GM23338 (cell line): ENCODE results near the gene OMA1.

Source experiments
- CREB1 ChIP-seq: fragments of 250-450 bp; sonication (Bioruptor Pico); IDR thresholded peaks from 2 replicates; pipeline ENCODE4 v1.5.0; 2020; ENCODE audit warnings: low read depth, mild to moderate bottlenecking, moderate library complexity
- EZH2 ChIP-seq: fragments of 200-600 bp; sonication (generic); IDR thresholded peaks from one replicate; pipeline ENCODE4 v1.8.0; 2017; ENCODE audit warnings: antibody characterized with exemption, mild to moderate bottlenecking, low read depth; ENCODE audit not compliant: unreplicated experiment
- EZH2phosphoT487 ChIP-seq: fragments of 200-600 bp; sonication (generic); IDR thresholded peaks from one replicate; pipeline ENCODE4 v1.8.1; 2018; ENCODE audit warnings: antibody characterized with exemption; ENCODE audit not compliant: unreplicated experiment
- NANOG ChIP-seq: IDR thresholded peaks from 2 replicates; pipeline ENCODE4 v1.6.1; 2016; ENCODE audit warnings: antibody characterized with exemption, borderline replicate concordance
- POLR2AphosphoS5 ChIP-seq: IDR thresholded peaks from 2 replicates; pipeline ENCODE4 v1.6.1; 2016; ENCODE audit warnings: antibody characterized with exemption, low read depth
- TF ChIP-seq, protein P1 (sequence below), 2 experiments: fragments of 200-600 bp in 1 of 2; sonication (generic) in 1 of 2; conservative IDR thresholded peaks; 2 replicates each; pipeline versions ENCODE4 v1.5.1 to v1.6.1; 2016 to 2017; ENCODE audit warnings: antibody characterized with exemption in 2 of 2, low read depth in 2 of 2, mild to moderate bottlenecking in 2 of 2, moderate library complexity in 1 of 2
- TF ChIP-seq, protein P2 (sequence below): IDR thresholded peaks from one replicate; pipeline ENCODE4 v1.6.1; 2018; ENCODE audit warnings: antibody characterized with exemption; ENCODE audit not compliant: unreplicated experiment
- TF ChIP-seq, protein P3 (sequence below): IDR thresholded peaks from 2 replicates; pipeline ENCODE4 v1.6.1; 2016; ENCODE audit warnings: antibody characterized with exemption

DNA sequence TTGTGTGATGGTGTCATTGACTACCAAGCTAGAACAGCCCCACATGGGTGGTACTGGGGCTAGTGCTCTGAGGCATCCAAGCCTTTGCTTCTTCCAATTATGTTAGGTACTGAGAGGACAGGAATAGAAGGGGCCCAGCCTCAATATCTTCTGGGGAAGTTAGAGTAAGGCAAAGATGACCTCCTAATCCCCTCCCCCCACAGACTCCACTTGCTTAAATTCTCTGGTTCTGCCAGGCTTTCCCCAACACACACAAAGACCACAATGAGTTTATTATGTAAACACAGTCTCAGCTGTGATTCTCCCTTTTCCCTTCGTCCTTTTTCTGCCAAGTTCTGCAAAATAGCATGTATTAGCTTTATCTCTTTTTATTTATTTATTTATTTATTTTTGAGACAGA, 33.7 kb upstream of the OMA1 start:
- TF ChIP-seq POLR2AphosphoS5 (no peak), EZH2phosphoT487 (no peak), EZH2 (no peak), NANOG (no peak), CREB1 (no peak)
- TF ChIP-seq, protein P1, sequence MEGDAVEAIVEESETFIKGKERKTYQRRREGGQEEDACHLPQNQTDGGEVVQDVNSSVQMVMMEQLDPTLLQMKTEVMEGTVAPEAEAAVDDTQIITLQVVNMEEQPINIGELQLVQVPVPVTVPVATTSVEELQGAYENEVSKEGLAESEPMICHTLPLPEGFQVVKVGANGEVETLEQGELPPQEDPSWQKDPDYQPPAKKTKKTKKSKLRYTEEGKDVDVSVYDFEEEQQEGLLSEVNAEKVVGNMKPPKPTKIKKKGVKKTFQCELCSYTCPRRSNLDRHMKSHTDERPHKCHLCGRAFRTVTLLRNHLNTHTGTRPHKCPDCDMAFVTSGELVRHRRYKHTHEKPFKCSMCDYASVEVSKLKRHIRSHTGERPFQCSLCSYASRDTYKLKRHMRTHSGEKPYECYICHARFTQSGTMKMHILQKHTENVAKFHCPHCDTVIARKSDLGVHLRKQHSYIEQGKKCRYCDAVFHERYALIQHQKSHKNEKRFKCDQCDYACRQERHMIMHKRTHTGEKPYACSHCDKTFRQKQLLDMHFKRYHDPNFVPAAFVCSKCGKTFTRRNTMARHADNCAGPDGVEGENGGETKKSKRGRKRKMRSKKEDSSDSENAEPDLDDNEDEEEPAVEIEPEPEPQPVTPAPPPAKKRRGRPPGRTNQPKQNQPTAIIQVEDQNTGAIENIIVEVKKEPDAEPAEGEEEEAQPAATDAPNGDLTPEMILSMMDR (conservative IDR thresholded peaks at IDR 0.05; ENCODE audit: low read depth in 2 of 2), result no peak
- TF ChIP-seq, protein P2, sequence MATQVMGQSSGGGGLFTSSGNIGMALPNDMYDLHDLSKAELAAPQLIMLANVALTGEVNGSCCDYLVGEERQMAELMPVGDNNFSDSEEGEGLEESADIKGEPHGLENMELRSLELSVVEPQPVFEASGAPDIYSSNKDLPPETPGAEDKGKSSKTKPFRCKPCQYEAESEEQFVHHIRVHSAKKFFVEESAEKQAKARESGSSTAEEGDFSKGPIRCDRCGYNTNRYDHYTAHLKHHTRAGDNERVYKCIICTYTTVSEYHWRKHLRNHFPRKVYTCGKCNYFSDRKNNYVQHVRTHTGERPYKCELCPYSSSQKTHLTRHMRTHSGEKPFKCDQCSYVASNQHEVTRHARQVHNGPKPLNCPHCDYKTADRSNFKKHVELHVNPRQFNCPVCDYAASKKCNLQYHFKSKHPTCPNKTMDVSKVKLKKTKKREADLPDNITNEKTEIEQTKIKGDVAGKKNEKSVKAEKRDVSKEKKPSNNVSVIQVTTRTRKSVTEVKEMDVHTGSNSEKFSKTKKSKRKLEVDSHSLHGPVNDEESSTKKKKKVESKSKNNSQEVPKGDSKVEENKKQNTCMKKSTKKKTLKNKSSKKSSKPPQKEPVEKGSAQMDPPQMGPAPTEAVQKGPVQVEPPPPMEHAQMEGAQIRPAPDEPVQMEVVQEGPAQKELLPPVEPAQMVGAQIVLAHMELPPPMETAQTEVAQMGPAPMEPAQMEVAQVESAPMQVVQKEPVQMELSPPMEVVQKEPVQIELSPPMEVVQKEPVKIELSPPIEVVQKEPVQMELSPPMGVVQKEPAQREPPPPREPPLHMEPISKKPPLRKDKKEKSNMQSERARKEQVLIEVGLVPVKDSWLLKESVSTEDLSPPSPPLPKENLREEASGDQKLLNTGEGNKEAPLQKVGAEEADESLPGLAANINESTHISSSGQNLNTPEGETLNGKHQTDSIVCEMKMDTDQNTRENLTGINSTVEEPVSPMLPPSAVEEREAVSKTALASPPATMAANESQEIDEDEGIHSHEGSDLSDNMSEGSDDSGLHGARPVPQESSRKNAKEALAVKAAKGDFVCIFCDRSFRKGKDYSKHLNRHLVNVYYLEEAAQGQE, result no peak
- TF ChIP-seq, protein P3, sequence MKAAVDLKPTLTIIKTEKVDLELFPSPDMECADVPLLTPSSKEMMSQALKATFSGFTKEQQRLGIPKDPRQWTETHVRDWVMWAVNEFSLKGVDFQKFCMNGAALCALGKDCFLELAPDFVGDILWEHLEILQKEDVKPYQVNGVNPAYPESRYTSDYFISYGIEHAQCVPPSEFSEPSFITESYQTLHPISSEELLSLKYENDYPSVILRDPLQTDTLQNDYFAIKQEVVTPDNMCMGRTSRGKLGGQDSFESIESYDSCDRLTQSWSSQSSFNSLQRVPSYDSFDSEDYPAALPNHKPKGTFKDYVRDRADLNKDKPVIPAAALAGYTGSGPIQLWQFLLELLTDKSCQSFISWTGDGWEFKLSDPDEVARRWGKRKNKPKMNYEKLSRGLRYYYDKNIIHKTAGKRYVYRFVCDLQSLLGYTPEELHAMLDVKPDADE, result no peak
